IPS-11a (cell line): ENCODE measurements around the gene C14orf180.
"Not testable (repeated sequence)": the region's sequence is repeated elsewhere in the genome, so short reads cannot be mapped to it uniquely, and the experiment has no call there.

ENCODE experiments used
- H3K4me3 ChIP-seq: one replicate; pipeline ENCODE4 v1.5.1; 2013; ENCODE audit warnings: low read depth, low read length, control low read depth

The C14orf180 gene

GRCh38 chr14:104604458-104605449 lies 25.2 kb downstream of the C14orf180 start, which contains the start of gene TMEM179:
Gene TMEM179, minus strand, starts transcription at chr14:104604772. Its CDS starts 31 bp downstream, at chr14:104604741.
- H3K4me3 ChIP-seq, result peak within 1 kb of the TSS; percentile 22

- no peak overlapping the region for H3K4me3 ChIP-seq
These were observed 30.1 kb downstream of the C14orf180 start for GRCh38 chr14:104609666-104610065.

- H3K4me3 ChIP-seq, result no peak overlapping the region
These were observed 31.3 kb downstream of the C14orf180 start for GRCh38 chr14:104610749-104611310.

GRCh38 chr14:104611881-104612280 lies 32.3 kb downstream of the C14orf180 start:
- no peak overlapping the region for H3K4me3 ChIP-seq

GRCh38 chr14:104614126-104614812 lies 34.7 kb downstream of the C14orf180 start:
- no peak overlapping the region for H3K4me3 ChIP-seq

- H3K4me3 ChIP-seq, result no peak overlapping the region
These were observed 45.4 kb downstream of the C14orf180 start for GRCh38 chr14:104624939-104625338.

- H3K4me3 ChIP-seq, result no peak overlapping the region
These were observed 53.2 kb downstream of the C14orf180 start for GRCh38 chr14:104632781-104633180.

GRCh38 chr14:104633276-104634137 lies 53.9 kb downstream of the C14orf180 start:
- H3K4me3 ChIP-seq, result no peak overlapping the region

GRCh38 chr14:104634138-104634760 lies 54.7 kb downstream of the C14orf180 start:
- no peak overlapping the region for H3K4me3 ChIP-seq

- H3K4me3 ChIP-seq, result no peak overlapping the region
These were observed 55.5 kb downstream of the C14orf180 start for GRCh38 chr14:104634886-104635570.

- H3K4me3 ChIP-seq, result no peak overlapping the region
These were observed 56.2 kb downstream of the C14orf180 start for GRCh38 chr14:104635717-104636116.

- no peak overlapping the region for H3K4me3 ChIP-seq
These were observed 56.6 kb downstream of the C14orf180 start for GRCh38 chr14:104636131-104636530.

- H3K4me3 ChIP-seq, result not testable (repeated sequence)
These were observed 57.4 kb downstream of the C14orf180 start for GRCh38 chr14:104636846-104637545.

GRCh38 chr14:104637546-104638003 lies 58.0 kb downstream of the C14orf180 start:
- H3K4me3 ChIP-seq, result no peak overlapping the region

GRCh38 chr14:104638190-104638589 lies 58.6 kb downstream of the C14orf180 start:
- no peak overlapping the region for H3K4me3 ChIP-seq

GRCh38 chr14:104638927-104639450 lies 59.4 kb downstream of the C14orf180 start:
- H3K4me3 ChIP-seq, result no peak overlapping the region

- no peak overlapping the region for H3K4me3 ChIP-seq
These were observed 59.9 kb downstream of the C14orf180 start for GRCh38 chr14:104639471-104639870.
